Measurements from ENCODE around the gene ATG101.

DNA sequence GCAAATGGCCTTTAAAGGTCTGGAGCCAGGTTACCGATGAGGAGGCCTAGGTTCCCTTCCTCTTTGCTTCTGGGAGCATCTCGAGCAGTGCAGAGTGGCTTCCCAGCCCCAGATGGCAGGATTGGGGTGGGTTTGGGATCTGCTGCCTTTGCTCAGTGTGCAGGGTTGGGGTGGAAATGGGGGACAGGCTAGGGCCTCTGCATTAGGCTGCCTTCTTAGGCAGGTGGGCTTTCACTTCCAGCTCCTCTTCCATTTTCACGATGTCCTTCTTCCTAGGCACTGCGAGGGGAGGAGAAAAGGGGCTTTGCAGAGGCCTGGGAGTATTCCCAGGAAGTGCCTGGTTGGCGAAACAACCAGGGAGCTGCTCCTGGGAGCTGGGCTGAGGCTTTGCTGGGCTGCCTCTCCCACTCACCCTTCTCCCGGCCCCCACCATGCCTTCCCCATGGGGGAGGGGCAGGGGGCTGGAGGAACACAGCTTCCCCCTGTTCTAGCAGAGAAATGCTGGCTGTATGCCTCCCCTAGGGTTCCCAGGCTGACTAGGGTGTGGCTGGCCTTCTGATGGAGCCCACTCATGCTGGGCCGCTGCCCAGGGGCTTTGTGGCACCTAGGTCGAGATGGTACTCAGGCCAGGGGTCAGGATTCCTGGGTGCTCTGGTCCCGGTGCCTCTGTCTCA is 16.1 kb upstream of the ATG101 start:
- TF ChIP-seq, protein P1, sequence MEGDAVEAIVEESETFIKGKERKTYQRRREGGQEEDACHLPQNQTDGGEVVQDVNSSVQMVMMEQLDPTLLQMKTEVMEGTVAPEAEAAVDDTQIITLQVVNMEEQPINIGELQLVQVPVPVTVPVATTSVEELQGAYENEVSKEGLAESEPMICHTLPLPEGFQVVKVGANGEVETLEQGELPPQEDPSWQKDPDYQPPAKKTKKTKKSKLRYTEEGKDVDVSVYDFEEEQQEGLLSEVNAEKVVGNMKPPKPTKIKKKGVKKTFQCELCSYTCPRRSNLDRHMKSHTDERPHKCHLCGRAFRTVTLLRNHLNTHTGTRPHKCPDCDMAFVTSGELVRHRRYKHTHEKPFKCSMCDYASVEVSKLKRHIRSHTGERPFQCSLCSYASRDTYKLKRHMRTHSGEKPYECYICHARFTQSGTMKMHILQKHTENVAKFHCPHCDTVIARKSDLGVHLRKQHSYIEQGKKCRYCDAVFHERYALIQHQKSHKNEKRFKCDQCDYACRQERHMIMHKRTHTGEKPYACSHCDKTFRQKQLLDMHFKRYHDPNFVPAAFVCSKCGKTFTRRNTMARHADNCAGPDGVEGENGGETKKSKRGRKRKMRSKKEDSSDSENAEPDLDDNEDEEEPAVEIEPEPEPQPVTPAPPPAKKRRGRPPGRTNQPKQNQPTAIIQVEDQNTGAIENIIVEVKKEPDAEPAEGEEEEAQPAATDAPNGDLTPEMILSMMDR (IDR thresholded peaks at IDR 0.05 in 4 of 5, conservative IDR thresholded peaks at IDR 0.05 in 1 of 5): no peak
- TF ChIP-seq POLR2A (IDR thresholded peaks at IDR 0.05): no peak
